B cell (primary cell): ENCODE measurements around the gene PLXNA1.

Experiments
- EZH2 ChIP-seq: IDR thresholded peaks from 2 replicates; pipeline ENCODE4 v1.6.1; 2012; ENCODE audit warnings: borderline replicate concordance, low read depth, mild to moderate bottlenecking, moderate library complexity, low read length; ENCODE audit not compliant: insufficient read depth, poor library complexity, severe bottlenecking
- TF ChIP-seq, protein P1 (sequence below): fragments of 200-600 bp; IDR thresholded peaks from one replicate; pipeline ENCODE4 v1.8.0; 2022; ENCODE audit warnings: antibody characterized with exemption, mild to moderate bottlenecking

DNA sequence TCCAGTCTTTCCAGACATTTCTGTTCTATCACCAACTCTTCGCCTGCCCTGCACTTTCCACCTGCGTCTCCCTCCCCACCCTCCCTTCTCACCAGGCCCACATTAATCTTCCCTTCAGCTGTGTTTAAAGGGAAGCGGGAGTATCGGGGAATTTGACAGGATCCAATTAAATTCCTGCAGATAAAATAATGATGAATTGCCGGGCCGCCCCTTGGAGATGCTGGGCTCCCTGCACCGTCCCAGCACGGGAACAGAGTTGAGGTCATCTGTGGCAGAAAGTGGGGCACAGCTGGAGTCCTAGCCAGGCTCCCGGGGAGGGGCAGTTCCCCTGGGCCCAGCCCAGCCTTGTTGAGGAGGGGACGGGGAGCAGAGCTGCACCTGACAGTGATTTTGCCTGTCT, 30.3 kb downstream of the PLXNA1 start:
- TF ChIP-seq, protein P1, sequence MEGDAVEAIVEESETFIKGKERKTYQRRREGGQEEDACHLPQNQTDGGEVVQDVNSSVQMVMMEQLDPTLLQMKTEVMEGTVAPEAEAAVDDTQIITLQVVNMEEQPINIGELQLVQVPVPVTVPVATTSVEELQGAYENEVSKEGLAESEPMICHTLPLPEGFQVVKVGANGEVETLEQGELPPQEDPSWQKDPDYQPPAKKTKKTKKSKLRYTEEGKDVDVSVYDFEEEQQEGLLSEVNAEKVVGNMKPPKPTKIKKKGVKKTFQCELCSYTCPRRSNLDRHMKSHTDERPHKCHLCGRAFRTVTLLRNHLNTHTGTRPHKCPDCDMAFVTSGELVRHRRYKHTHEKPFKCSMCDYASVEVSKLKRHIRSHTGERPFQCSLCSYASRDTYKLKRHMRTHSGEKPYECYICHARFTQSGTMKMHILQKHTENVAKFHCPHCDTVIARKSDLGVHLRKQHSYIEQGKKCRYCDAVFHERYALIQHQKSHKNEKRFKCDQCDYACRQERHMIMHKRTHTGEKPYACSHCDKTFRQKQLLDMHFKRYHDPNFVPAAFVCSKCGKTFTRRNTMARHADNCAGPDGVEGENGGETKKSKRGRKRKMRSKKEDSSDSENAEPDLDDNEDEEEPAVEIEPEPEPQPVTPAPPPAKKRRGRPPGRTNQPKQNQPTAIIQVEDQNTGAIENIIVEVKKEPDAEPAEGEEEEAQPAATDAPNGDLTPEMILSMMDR = no peak
- no peak for TF ChIP-seq EZH2
